LNCaP clone FGC (cell line): ENCODE data around the gene CUBN.

Experiments used
- DNase-seq: peaks from one replicate; pipeline ENCODE4 v3.0.0-alpha.2; 2011; ENCODE audit warnings: low read depth
- H3K4me3 ChIP-seq: 2 replicates; pipeline ENCODE4 v1.5.1; 2011; ENCODE audit warnings: mild to moderate bottlenecking, low read depth, low read length, control low read depth
- TF ChIP-seq, protein P1 (sequence below): IDR thresholded peaks from 2 replicates; pipeline ENCODE4 v1.5.1; 2012; ENCODE audit warnings: mild to moderate bottlenecking; ENCODE audit not compliant: control insufficient read depth, insufficient read depth; ENCODE audit errors: extremely low read depth

Gene CUBN

GRCh38 chr10:17066807-17067206, 62.8 kb downstream of the CUBN start:
- H3K4me3 ChIP-seq: no peak overlapping the region
- TF ChIP-seq, protein P1, sequence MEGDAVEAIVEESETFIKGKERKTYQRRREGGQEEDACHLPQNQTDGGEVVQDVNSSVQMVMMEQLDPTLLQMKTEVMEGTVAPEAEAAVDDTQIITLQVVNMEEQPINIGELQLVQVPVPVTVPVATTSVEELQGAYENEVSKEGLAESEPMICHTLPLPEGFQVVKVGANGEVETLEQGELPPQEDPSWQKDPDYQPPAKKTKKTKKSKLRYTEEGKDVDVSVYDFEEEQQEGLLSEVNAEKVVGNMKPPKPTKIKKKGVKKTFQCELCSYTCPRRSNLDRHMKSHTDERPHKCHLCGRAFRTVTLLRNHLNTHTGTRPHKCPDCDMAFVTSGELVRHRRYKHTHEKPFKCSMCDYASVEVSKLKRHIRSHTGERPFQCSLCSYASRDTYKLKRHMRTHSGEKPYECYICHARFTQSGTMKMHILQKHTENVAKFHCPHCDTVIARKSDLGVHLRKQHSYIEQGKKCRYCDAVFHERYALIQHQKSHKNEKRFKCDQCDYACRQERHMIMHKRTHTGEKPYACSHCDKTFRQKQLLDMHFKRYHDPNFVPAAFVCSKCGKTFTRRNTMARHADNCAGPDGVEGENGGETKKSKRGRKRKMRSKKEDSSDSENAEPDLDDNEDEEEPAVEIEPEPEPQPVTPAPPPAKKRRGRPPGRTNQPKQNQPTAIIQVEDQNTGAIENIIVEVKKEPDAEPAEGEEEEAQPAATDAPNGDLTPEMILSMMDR: no peak
- no peak for DNase-seq

GRCh38 chr10:17066000-17066399, 63.6 kb downstream of the CUBN start:
- TF ChIP-seq, protein P1: no peak
- DNase-seq: no peak
- no peak overlapping the region for H3K4me3 ChIP-seq

DNA sequence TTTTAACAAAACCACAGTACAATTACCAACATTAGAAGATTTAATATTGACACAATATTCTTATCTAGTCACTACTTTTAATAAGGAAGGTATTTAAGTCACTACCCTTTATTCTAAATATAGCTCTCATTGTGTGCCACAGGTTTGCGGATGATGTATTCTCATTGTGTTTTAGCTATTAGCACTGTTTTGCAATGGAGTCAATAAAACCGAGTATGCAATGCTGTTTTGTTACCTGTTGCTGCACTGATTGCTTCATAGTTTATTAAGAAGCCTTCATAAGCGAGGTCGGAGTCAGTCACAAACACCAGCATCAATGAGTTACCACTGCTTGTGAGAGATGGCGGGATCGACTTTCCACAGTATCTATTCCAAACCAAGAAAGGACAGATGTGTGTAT, 64.3 kb downstream of the CUBN start:
- H3K4me3 ChIP-seq: no peak overlapping the region
- no peak for DNase-seq
- TF ChIP-seq, protein P1: no peak

DNA sequence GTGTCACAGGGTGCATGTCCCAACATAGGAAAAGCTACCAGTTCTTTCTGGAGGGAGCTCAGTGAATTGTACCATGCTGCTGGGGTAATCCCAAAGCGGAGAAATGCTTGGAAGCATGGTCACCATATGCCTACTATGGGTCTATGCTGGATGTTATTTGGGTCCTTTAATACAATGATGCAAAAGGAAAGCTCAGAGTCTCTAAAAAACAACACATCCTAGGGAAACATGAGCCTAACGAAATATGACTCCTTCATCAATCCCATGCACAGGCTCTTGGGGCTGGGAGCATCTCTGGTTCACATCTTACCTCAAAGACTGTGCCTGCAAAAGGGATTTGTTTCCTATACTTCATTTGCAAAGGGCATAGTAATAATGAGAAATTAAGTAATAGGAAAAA, 65.2 kb downstream of the CUBN start:
- TF ChIP-seq, protein P1: no peak
- no peak overlapping the region for H3K4me3 ChIP-seq
- DNase-seq: no peak

DNA sequence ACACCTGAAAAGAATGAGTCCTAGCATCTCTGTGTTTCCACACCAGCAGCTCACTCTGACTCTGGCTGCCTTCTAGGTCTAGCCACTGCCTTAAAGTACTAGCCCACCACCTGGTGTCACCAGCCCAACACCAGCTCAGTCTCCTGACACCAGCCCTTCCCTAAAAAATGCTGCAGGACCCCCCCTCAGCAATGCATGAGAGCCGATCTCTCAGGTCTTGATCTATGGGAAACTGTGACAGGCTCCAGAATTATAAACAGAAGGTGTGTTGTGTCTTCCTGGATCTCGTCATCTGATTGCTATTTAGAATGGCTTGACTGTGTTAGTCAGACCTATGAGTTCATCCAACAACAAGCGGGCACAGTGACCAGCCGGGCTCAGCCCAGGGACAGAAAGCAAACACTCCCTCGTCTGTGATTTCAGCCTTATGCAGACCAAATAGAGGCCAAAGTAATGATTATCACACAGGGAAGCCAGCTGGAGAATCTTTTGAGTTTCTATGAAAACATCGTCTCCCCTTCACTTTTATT, 66.6 kb downstream of the CUBN start:
- TF ChIP-seq, protein P1: no peak
- DNase-seq: no peak
- H3K4me3 ChIP-seq: no peak overlapping the region

GRCh38 chr10:17062493-17062892, 67.1 kb downstream of the CUBN start:
- no peak for DNase-seq
- TF ChIP-seq, protein P1: no peak
- H3K4me3 ChIP-seq: no peak overlapping the region

DNA sequence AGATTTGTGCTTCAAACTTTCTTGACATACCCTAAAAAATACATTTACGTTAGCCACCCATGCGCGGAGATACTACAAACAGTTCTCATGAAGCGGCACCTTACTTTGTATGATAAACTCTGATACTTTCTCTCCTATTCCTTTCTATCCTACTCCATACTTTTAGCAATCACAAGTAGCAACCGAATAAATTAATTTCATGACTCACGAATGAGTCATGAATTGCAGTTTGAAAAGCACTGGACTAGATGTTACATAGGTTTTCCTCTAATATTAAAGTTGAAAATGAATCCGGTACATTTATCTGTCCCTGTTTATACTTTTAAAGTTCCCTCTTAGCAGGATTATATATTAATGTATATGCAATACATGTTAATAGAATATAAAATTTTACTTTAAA, 67.6 kb downstream of the CUBN start:
- DNase-seq: no peak
- TF ChIP-seq, protein P1: no peak

More for the DNA sequence above, 67.6 kb downstream of the CUBN start:
- no peak overlapping the region for H3K4me3 ChIP-seq
